AG09319 (cell line): ENCODE results near the gene SNW1.
"Not testable (repeated sequence)": the region's sequence is repeated elsewhere in the genome, so short reads cannot be mapped to it uniquely, and the experiment has no call there.

Source experiments
- DNase-seq: peaks from one replicate; pipeline ENCODE4 v3.0.0-alpha.2; 2010; ENCODE audit warnings: low read depth; ENCODE audit errors: extremely low read depth
- TF ChIP-seq, protein P1 (sequence below): IDR thresholded peaks from 2 replicates; pipeline ENCODE4 v1.5.1; 2011; ENCODE audit warnings: low read depth, mild to moderate bottlenecking, inconsistent platforms, low read length, moderate library complexity

SNW1 gene

DNA sequence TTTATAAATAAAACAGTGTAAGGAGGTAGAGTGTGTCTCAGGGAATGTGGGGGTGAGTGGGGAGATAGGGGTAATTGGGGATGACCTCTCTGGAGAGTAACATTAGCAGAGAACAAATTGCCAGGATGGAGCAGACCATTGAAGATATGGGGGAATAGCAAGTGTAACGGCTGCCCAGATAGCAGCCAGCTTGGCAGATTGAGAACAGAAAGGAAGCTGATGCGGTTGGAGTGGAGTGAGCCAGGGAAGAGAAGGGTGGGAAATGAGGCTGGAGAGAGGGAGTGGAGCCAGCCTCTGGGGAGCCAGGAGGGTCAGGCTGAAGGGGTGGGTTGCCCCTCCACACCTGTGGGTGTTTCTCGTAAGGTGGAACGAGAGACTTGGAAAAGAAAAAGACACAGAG lies 33.4 kb upstream of the SNW1 start:
- TF ChIP-seq, protein P1, sequence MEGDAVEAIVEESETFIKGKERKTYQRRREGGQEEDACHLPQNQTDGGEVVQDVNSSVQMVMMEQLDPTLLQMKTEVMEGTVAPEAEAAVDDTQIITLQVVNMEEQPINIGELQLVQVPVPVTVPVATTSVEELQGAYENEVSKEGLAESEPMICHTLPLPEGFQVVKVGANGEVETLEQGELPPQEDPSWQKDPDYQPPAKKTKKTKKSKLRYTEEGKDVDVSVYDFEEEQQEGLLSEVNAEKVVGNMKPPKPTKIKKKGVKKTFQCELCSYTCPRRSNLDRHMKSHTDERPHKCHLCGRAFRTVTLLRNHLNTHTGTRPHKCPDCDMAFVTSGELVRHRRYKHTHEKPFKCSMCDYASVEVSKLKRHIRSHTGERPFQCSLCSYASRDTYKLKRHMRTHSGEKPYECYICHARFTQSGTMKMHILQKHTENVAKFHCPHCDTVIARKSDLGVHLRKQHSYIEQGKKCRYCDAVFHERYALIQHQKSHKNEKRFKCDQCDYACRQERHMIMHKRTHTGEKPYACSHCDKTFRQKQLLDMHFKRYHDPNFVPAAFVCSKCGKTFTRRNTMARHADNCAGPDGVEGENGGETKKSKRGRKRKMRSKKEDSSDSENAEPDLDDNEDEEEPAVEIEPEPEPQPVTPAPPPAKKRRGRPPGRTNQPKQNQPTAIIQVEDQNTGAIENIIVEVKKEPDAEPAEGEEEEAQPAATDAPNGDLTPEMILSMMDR, result no peak
- DNase-seq, result no peak

DNA sequence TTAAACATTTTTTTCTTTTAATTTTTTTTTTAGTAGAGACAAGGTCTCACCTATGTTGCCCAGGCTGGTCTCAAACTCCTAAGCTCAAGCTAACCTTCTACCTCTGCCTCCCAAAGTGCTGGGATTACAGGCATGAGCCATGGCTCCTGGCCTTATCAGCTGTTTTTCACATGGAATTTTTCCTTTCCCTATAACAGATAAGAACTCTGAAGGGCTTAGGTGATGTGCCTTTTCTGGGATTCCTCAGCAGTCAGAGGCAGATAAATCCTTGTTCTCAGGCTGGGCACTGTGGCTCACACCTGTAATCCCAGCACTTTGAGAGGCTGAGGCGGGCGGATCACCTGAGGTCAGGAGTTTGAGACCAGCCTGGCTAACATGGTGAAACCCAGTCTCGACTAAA lies 32.3 kb upstream of the SNW1 start:
- not testable (repeated sequence) for DNase-seq

DNA sequence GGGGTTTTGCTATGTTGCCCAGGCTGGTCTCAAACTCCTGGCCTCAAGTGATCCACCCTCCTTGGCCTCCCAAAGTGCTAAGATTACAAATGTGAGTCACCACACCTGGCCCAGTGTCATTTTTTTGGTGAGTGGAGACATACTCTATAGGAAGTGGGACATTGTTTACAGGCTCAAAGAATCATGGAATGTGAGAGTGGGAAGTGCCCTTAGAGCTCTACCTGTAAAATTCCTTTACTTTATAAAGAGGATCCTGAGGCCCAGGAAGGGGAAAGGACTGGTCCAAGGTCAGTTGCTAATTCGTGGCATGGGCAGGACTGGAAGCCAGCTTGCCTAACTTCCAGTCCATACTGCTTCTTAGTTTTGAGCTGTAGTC lies 30.3 kb upstream of the SNW1 start:
- no peak for DNase-seq
- TF ChIP-seq, protein P1, result no peak

DNA sequence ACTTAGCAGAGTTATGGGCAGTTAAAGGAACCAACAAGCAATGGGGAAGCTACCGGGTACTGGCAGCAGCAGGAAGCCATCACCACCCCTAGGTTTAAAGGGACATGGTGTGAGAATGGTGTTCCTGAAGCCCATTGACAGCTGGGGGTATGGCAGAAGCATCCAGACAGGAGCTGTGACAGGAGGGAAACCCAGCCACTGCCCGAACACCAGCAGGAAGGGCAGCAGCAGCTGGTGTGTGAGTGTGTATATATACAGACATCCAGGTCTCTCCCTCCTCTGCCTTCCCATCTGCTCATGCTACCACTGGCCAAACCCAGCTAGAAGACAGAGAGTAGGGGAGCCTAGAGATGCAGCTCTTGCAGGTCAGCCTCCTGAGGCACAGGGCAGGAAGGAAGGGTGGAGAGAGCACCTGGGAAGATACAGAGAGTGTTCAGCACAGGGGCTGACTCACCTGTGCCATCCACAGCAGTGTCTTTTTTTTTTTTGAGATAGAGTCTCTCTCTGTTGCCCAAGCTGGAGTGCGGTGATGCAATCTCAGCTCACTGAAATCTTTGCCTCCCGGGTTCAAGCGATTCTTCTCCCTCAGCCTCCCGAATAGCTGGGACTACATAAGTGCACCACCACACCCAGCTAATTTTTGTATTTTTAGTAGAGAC lies 29.7 kb upstream of the SNW1 start:
- DNase-seq, result no peak

DNA sequence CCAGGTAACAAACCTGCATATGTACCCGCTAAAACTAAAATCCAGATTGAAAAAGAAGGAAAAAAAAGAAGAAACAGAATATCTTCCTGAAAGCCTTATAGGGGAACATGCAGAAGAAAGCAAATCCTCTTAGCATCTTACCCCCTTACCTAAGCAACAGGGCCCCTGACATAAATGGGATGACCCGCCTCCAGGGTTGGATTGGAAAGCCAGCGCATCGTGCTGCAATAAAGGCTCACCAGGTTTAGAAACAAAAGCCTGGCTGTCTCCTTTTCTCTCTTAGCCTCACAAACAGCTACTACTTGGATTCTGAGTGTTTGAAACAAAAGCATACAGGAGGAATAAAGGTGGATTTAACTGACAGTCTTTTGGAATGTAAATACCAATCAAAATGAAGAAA lies 25.2 kb upstream of the SNW1 start:
- TF ChIP-seq, protein P1, result no peak
- DNase-seq, result no peak

More for the DNA sequence above, 29.7 kb upstream of the SNW1 start:
- TF ChIP-seq, protein P1, result no peak

DNA sequence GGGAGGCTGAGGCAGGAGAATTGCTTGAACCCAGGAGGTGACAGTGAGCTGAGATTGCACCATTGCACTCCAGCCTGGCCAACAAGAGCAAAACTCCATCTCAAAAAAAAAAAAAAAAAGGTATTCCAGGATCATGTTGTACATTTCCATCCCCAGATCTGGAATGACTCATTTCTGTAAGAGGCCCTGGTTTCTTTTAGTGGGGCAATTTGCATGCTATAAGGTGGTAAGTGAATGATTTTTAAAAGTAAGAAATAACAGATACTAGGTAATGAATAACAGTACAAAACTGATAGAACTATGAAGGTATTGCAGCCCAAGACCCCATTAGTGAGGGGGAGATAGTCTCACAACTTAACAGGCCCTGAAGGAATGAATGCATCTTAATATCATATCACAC lies 21.2 kb upstream of the SNW1 start:
- no peak for DNase-seq
- TF ChIP-seq, protein P1, result no peak

DNA sequence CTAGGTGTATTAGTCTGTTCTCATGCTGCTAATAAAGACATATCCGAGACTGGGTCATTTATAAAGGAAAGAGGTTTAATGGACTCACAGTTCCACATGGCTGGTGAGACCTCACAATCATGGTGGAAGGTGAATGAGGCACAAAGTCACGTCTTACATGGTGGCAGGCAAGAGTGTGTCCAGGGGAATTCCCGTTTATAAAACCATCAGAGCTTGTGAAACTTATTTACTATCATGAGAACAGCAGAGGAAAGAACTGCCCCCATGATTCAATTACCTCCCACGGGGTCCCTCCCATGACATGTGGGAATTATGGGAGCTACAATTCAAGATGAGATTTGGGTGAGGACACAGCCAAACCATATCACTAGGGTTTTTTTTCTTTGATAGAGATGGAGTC lies 13.0 kb upstream of the SNW1 start:
- not testable (repeated sequence) for DNase-seq

DNA sequence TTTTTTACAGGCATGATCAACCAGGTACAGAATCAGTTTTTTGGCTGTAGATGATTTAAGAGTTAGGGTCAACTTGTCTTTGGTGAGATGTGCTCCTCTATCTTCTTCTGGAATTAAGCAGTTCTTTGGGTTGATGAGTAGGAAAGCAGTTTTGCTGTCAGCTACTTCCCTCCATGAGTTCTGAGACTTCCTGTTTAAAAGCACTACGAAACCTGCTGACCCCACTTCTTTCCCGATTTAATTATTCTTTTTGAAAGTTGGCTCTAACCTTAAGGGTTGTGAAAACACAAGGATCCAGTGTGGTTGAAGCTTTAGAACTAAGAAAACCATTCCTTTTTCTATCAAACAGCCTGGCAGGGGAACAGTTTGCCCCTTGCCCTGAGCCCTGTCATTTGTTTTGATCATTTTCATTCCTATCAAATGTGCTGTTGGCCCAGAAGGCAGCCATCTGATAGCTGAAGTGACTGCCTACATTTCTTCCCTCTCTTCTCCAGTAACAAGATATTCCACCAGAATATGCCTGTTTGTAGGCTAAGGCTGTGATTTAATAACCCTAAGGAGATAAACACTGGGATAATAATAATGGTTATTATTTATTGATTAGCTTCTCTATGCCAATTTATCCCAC lies 7.6 kb upstream of the SNW1 start:
- not testable (repeated sequence) for DNase-seq

DNA sequence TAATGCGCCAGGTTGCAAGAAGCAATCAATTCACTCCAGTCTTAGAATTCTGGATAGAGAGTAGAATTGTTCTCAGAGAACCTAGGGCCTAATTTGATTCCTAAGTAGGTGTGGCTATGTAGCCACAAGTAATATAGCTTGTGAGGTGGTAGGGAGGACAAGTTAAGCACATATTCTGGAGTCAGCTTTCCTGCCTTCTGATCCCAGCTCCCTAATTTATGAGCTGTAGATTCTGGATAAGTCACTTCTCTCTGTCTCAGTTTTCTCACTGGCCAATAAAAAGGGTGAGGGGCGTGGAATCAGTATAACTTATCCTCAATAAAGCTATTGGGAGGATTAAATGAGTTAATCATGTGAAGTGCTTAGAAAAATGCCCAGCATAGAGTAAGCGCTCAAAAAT lies 3.0 kb upstream of the SNW1 start:
- no peak for DNase-seq

More for the DNA sequence above, 3.0 kb upstream of the SNW1 start:
- TF ChIP-seq, protein P1, result no peak
